ENCODE measurements around the gene ANO1. TPM values are rescaled to one million over a fixed set of nuclear protein-coding genes. Genes with fewer than 3 reads are reported as not detected.

Gene ANO1
- total RNA-seq, 1 donor from 2014 or later = 7.9 TPM

DNA sequence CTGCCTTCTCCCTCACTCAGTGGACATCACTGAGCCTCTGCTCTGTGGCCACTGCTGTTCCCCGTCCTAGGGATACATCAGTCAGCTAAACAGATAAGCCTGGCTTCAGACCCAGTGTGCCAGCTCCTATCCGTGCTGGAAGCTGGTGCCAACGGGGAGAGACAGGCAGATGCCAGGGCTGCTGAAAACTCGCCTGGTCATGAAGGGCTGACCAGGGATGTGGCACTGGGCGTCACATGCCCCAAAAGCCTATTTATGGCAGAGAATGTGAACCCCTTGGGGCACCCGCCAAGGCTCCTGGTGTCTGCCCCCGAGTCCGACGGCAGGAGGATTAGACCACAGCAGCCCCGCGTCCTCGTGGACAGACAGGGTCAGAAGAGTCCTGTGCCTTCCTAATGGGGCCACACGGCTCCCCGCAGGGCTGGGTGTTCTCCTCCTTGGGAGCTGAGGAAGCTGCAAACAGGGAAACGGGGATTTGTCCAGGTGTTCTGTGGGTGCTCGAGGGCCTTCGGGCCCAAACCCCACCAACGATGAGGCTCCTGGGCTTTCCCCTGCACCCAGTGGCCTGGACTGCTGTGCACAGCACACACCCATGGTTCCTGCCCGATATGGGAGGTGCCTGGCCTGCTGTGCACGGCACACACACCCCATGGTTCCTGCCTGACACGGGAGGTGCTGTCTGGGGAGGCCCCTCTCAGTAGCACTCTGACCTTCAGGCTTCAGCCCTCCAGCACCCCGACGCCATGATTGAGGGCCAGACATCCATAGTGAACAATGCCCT, 19.9 kb downstream of the ANO1 start:
- ATAC-seq = peak; percentile 40

DNA sequence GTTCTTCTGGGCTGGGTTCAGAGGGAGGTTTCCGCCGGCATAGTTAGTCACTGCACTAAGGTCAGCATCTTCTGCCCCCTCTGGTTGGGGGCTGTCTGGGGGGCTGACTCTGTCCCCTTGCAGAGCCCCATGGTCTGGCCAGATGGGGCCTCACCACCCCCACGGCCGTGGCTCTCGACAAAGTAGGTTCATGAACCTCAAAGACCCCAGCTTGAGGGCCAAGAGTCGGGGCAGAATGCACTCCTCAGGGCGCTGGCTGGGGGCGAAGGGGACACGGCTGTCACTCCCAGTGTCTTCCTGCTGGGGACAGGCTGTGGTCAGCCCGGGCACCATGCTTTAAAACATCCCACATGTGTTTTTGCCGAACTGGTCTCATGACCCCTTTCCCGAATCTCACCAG, 20.8 kb downstream of the ANO1 start:
- ATAC-seq = no peak

DNA sequence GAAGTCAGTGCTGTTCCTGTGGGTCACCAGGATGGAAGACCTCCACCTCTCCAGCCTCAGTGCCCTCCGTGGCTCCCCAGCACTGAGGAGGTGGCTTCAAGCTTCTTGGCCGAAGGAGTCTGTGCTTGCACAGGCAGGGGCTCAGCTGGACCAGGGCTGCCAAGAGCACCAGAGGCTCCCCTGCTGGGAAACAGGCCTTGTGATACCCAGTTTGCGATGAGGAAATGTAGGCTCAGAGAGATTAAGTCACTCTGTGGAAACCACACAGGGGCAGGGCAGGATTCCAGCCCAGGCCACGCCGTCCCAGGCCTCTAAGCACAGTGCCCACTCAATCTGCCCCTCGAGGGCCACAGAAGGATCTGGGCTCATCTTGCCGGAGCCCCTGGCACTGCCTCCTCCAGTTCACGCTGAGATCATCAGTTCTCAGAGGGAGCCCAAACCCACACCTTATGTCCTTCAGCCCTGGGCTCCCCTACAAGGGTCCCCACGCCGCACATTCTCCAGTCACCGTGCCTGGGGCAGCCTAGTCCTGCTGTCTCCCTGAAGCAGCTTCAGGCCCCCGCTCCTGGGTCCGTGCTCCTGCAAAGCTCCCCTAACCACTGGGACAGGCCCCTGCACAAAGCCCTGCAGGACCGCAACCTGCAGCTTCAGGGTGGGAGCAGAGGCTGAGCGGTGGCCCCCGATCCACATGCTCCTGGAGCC, 21.6 kb downstream of the ANO1 start:
- no peak for ATAC-seq

DNA sequence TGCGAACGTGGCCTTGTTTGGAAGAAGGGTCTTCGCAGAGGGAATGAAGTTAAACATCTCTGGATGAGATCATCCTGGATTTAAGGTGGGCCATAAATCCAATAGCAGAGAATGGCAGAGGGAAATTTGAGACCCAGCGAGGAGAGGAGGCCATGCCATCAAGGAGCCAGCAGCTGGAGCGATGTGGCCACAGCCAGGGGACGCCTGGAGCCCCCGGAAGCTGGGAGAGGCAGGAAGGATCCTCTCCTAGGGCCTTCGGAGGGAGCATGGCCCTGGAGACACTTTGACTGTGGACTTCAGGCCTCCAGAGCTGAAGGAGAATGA, 22.1 kb downstream of the ANO1 start:
- ATAC-seq = no peak

DNA sequence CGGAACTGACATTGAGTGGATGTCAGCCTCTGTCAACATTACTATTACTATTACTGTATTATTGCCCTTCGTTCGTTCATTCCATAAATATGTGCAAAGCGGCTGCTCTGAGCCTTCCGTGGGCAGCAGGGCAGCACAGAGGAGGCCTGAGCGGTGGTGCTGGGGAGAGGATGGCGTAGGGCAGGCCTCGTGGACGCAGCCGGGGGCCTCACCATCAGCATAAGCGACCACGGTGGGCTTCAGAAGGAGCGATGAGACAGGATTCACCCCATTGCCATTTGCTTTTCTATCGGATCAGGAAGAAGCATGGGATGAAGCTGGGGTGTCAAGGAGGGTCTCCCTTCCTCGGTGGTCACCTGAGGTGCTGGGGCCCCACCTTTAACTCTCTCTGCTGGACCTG, 22.7 kb downstream of the ANO1 start:
- ATAC-seq = no peak

DNA sequence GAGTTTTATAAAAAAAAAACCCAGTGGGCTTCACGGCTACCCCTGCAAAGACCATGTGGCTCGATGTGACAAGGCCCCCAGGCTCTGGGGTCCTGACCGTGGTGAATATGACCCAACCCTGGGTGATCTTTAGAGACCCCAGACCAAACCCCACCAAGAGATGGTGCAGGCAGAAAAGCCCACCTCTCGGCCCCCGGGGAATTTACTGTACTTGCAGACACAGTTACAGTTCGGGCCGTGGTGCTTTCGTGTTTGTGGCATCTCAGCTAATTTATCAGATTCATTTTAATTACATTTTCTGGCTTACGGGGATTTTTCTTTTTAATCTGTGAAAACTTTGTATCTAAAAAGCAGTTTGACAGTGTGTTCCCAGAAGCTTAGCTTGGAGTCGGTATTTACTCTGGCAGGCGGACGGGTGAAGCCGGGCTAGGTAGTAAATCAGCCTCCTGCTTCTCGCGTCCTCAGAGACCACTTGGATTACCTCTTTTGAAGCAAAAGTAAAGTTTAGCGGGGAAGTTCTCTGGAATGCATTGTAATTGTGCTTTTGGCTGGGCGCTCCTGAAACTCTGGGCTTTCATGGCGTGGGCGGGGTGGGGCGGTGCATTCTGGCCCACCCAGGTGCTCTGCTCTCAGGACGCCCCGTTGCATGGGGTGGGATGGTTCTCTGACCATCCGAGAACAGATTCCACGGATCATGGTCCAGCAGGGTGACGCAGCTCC, 25.3 kb downstream of the ANO1 start:
- ATAC-seq = no peak

DNA sequence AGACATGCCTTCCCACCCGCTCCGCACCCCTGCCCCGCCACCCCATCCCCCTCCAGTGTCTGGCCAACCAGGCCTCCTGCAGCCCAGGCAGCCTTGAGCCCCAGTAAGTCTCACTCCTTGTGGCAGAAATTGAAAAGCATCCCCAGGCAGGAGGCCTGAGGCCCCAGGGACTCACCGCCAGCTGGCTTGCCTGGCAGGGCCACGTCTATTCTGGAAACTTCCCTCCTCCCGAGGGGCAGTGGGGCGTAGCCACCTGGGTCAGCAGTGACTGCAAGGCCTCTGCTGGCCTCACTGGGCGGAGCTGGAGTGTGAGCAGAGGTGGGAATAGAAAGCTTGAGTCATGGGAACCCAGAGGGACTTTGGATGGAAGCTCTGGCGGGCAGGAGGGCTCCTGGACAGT, 26.3 kb downstream of the ANO1 start:
- no peak for ATAC-seq

DNA sequence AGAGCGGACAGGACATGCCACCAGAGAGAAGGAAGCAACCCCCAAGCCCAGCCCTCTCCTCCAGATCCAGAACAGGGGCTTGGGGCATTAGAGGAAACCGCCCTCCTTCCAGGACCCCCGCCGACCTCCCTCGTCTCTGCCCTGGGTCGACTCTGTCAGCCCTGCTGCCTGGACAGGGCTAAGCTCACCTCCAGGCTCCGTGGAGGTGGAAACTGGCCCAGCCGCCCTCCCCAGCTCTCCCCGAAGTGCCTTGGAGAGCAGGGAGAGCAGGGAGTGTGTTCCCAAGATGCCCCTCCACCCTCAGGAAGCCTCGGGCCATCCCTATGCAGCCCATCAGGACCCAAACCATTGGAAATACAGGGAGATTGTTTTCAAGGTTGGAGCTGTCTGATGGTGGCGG, 26.8 kb downstream of the ANO1 start:
- ATAC-seq = no peak

DNA sequence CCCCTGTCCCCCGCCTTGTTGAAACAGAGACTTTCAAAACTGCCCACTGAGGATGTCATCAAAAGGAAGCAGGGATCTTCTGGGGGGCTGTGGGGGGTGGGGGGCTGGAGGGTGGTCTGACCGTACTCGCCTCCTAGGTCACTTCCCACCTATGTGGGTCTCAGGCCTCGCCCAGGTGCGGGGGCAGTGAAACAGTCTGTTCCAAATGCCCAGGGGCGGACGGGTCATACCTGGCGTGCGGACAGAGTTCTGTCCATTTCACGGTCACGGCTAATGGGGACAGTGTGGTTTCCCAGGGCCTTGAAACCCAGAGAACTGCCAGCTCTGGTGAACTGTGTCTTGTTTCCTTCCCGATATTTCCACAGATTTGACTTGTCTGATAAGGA, 27.2 kb downstream of the ANO1 start:
- ATAC-seq = no peak

DNA sequence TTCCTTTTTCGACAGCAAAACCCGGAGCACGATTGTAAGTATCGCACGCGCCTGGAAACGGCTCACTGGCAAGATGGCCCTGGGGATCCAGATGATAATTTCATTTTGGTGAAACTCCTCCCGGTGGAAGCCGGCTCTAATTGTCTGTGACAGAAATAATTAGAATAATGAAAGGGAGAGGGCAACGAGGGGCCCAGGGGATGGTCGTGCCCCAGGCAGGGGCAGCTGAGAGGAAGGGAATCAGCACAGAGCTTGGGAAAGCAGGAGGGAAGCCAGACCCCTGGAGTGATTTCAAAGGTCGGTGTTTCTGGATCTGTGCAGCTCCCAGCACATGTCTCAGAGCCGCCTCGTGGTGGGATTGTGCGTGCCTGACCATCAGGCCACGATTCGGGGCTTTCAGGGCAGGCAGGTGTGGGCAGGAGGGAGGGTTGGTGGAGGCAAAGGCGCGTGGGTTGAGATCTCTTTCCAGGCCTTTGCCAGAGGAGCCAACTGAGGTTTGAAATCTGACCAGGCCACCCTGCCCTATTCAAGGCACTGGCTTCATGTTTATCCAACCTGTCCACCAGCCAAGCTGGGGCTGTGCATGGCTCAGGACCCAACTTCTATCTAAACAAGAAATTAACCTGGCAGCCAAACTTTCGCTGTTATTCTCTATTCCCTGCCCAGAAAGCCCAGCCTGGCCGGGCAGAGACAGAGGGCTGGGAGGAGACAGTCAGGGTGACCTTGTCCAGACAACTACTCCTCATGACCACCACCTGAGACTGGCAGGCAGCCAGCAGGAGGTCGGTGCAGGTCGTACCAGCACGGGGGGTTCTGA, 27.8 kb downstream of the ANO1 start:
- peak; percentile 8 for ATAC-seq

DNA sequence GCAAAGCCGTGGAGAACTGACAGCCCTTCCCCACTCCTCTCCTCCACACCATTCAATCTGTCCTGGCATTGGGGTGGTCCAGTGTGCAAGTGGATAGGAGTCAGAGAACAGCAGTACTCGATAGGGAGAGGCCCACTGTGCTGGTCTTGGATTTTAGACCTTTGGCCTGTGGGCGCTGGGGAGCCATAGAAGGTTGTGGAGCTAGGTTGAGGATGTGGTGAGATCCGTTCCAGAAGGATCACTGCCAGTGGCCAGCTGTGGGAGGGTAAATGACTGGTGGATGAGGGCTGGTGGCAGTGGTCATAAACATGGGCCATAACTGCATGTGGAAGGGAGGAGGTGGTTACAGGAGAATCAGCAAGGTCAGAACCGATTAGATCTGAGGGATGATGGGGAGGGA, 28.6 kb downstream of the ANO1 start:
- no peak for ATAC-seq

DNA sequence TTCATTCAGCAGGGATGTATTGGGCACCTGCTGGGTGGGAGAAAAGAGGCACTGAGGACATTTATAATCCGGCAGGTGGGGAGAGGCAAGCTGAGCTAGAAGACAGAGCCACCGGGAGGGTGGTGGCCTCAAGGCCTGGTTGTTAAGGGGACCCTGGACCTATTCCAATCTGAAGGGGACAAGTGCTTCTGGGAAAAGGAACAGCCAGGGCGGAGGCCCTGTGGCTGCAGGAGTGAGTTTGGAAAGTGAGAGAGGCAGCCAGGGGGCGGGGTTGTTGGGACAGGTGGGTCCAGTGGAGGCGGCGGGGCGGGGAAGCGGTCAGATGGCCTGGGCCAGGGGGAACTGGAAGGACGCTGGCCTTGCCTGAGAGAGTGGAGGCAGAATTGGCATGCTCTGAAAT, 29.1 kb downstream of the ANO1 start:
- ATAC-seq = no peak

DNA sequence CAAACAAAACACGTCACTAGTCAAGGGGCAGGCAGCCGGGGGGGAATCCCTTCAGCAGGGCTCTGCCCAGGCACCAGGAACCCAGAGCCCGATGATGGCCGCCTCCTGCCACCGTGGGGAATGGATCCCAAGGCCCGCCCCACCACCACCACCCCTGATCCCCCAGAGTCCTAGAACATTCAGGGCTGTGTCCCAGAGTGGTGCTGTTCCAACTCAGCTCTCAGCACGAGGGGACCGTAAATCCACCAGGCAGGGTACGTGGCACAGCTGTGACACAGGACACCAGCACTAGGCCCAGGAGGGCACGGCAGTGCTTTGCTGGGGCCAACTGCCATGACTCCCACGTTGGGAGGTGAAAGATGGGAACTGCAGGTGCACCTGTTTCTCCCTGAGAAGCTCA, 29.6 kb downstream of the ANO1 start:
- ATAC-seq = no peak

DNA sequence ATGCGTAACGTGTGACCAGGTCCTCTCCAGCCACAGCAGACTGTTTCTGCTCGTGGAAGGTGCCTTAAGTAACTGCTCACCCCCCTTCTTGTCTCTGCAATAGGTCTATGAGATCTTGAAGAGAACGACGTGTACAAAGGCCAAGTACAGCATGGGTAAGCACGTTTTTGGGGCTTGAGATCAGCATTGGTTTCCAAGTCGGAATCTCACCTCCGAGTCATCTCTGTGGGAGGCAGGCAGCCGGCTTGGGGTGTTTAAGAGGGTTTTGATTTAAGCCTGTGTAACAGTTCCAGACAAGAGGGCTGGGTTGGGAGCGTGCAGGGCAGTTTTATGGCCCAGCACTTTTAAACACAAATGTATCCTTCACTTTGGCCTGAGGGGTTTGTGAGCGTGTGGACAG, 30.1 kb downstream of the ANO1 start:
- no peak for ATAC-seq

DNA sequence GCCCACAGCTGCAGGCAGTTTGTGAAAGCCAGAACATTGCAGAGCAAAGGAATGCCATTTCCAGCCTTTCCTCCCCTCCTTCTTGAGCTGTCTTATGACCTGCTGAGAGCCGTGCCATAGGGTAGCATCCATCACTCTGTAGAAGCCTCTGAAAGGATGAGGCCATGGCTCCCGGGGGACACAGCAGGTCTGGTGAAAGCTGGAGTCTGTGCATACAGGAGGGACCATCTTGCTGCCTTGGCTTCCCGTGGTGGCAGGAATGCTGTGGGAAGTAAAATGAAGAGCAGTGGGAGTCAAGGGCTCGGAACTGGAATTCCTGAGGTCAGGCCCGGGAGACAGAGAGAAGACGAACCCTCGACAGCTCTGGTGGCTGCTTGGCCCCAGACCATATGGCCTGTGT, 30.9 kb downstream of the ANO1 start:
- ATAC-seq = no peak

DNA sequence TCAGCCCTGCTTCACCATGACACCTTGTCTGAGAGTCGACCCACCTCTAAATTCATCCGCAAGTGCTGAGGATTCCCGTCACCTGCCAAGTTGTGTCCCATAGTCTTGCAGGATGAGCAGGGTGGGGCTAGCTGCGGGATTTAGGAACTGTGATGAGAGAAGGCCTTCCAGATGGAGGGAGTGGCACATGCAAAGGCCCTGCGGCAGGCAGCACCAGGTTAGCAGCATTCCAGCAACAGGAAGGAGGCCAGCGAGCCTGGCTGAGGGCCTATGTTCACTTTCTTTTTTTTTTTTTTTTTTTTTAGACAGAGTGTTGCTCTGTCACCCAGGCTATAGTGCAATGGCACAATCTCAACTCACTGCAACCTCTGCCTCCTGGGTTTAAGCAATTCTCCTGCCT, 31.8 kb downstream of the ANO1 start:
- no peak for ATAC-seq

DNA sequence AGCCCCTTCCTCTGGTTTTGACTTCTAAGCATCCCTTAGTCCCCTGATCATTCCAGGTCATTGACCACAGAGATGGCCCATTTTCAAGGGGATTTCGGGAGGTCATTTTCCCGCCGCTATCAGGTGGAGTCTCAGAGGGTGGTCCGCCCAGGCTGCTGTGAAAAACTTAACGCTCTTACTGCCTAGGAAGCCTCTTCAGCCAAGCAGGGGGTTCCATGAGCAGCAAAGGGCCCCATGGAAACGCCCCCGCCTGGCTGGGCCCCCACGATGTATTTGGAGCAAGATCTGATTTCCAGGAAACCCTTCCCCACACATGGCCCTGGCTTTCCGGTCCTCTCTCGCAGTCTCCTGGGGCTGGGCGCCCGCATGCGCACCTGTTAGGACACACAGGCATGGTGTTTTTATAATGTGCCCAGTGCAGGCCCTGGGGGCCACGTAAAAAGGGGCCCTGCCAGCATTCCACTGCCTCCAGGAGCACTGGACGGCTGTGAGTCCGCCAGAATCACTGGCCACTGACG, 32.5 kb downstream of the ANO1 start:
- ATAC-seq = no peak

DNA sequence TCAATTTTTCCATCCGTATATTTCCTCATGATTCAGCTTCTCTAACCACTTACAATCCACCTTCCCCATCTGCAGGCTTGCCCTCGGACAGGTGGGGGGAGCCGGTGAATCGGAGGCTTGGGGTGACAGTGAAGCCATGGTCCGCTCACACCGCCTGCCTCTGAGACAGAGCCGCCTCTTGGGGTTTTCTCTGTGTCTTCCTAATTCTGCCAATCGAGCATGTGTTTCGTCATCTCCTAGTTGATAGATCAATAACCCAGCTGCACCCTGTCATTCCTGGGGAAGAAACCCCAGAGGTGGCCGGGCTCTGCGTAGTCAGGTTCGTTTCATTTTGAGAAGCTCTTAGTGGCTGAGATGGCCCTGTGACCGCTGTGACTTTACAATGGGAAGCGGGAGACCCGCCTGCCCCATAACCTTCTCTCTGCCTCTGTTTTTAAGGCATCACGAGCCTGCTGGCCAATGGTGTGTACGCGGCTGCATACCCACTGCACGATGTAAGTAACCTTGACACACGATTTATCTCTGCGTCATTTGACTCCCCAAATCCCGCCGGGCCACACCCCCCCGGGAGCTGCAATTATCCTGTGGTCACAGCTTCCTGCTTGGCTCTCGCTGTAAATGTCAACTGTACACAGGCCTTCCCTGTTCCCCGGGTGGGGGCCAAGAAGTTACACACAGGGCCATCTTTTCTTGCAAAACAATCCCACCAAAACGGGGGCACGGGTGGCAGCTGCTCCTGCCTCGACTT, 33.3 kb downstream of the ANO1 start:
- no peak for ATAC-seq

DNA sequence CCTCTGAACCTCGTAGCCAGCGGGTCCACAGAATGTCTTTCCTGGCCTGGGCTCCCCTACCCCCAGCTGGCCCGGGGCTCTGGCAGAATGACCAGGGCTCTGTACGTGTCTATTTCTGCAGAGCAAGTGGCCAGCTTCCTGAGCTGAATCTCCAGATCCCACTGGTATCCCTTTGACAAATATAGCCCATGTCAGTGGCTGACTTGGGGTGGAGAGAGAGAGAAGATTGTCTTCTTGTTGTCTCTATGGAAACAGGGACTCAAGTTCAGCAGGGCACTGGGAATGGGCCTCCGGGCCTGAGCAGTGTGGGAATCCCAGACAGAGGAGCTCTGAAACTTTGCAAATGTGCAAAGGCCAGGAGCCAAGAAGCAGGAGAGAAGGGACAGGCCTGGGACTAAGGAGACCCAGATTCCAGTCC, 33.9 kb downstream of the ANO1 start:
- ATAC-seq = no peak

DNA sequence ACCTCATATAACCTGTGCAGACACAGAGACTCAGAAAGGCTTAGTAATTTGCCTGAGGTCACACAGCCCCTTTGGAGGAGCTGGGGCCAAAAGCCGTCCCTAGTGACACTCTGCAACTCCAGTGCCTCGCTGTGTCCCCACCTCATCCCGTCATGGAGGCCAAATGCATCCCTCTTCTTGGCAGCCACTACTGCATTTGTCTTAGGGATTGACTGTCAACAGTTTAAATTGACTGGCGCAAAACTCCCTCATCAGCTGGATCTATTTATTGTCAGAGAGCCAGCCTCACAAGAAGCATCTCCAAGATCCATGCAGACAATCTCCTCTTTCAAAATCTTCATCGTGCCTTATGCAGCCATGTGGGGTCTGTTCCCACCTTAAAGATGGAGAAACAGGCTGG, 35.7 kb downstream of the ANO1 start:
- no peak for ATAC-seq

DNA sequence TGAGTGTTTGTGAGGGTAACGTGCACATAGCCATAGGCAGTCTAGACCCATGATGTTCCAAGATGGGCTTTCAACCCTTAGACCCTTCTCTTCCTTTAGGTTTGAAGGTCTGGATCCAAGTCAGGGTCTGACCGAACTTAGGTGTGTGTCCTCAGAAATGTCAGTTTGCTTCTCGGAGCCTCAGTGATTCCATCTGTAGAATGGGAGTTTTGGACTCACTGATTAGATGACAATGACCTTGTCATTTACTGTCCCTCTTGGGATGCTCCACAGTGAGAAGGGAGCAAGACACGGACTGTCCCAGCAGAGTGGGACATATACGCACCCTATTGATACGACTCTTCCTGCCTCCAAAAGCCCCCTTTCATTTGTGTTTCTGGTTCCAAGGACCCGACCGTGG, 37.7 kb downstream of the ANO1 start:
- ATAC-seq = no peak
